ENCODE results near the gene TMC5.
"Not testable (repeated sequence)": the region's sequence is repeated elsewhere in the genome, so short reads cannot be mapped to it uniquely, and the experiment has no call there.

TMC5 gene

GRCh38 chr16:19543278-19543996 is 125.8 kb downstream of the TMC5 start:
- DNase-seq, ATAC-seq: not testable (repeated sequence)

GRCh38 chr16:19548144-19548543 is 130.5 kb downstream of the TMC5 start:
- DNase-seq (no peak), ATAC-seq (no peak)
